Endodermal cell (in vitro differentiated cells): ENCODE results near the gene SYT6. TPM values are rescaled to one million over a fixed set of nuclear protein-coding genes. Genes with fewer than 3 reads are reported as not detected.

ENCODE experiments used
- DNase-seq: peaks from one replicate; pipeline ENCODE4 v3.0.0-alpha.2; 2017
- H3K27ac ChIP-seq: 2 replicates; pipeline ENCODE4 v1.5.1; 2013; ENCODE audit warnings: mild to moderate bottlenecking, low read depth, low read length, moderate library complexity
- H3K27me3 ChIP-seq: 2 replicates; pipeline ENCODE4 v1.6.1; 2013; ENCODE audit warnings: mild to moderate bottlenecking, low read length, moderate library complexity; ENCODE audit not compliant: insufficient read depth, control insufficient read depth, poor library complexity, severe bottlenecking
- H3K36me3 ChIP-seq: 2 replicates; pipeline ENCODE4 v1.7.0; 2013; ENCODE audit warnings: mild to moderate bottlenecking, low read length, moderate library complexity; ENCODE audit not compliant: control insufficient read depth, insufficient read depth
- H3K4me1 ChIP-seq: one replicate; pipeline ENCODE4 v1.7.0; 2013; ENCODE audit warnings: low read length; ENCODE audit not compliant: control insufficient read depth, insufficient read depth
- H3K4me3 ChIP-seq: 2 replicates; pipeline ENCODE4 v1.5.1; 2013; ENCODE audit warnings: mild to moderate bottlenecking, low read length, moderate library complexity
- H3K9ac ChIP-seq: 2 replicates; pipeline ENCODE4 v1.6.1; 2013; ENCODE audit warnings: mild to moderate bottlenecking, low read length, moderate library complexity; ENCODE audit not compliant: poor library complexity, severe bottlenecking; ENCODE audit errors: extremely low read depth
- H3K9me3 ChIP-seq: 2 replicates; pipeline ENCODE4 v1.6.1; 2013; ENCODE audit warnings: mild to moderate bottlenecking, low read length, moderate library complexity; ENCODE audit not compliant: control insufficient read depth
- H3K27ac Mint-ChIP-seq: 2 replicates; pipeline ENCODE4 v1.8.0; 2020; ENCODE audit warnings: mixed read lengths
- H3K27me3 Mint-ChIP-seq: 2 replicates; pipeline ENCODE4 v1.8.0; 2021; ENCODE audit warnings: mild to moderate bottlenecking, mixed read lengths; ENCODE audit not compliant: insufficient read depth
- H3K36me3 Mint-ChIP-seq: 2 replicates; pipeline ENCODE4 v1.8.0; 2020; ENCODE audit warnings: low read depth, mixed read lengths
- H3K4me1 Mint-ChIP-seq: 2 replicates; pipeline ENCODE4 v1.8.0; 2020; ENCODE audit warnings: mixed read lengths
- H3K4me3 Mint-ChIP-seq: 2 replicates; pipeline ENCODE4 v1.8.0; 2020; ENCODE audit warnings: mild to moderate bottlenecking, moderate library complexity, mixed read lengths
- H3K9me3 Mint-ChIP-seq: 2 replicates; pipeline ENCODE4 v1.8.0; 2020; ENCODE audit warnings: mild to moderate bottlenecking, mixed read lengths
- WGBS, 2 experiments: methylation state at CpG; one replicate each; pipeline versions ENCODE4 v1.1.5 to v1.1.7; 2013; ENCODE audit warnings: missing lambda C conversion rate in 2 of 2, mixed read lengths in 1 of 2; ENCODE audit not compliant: insufficient coverage in 1 of 2, insufficient read length in 1 of 2; 5-methylcytosine and 5-hydroxymethylcytosine counted together
- total RNA-seq, 2 donors: library from RNA; stranded (reverse); fragmentation: NEBNext Ultra II Directional in 1 of 2; extraction: Animal tissue kit (Norgen Biotek cat#: 25700) in 1 of 2; gene quantifications; 2 replicates in 1 of 2; 3 replicates in 1 of 2; pipeline ENCODE4 v1.2.1, GENCODE V29; 2021
- TF ChIP-seq, protein P1 (sequence below): fragments of 200-600 bp; sonication (generic); conservative IDR thresholded peaks from 2 replicates; pipeline ENCODE4 v1.5.0; 2021; ENCODE audit warnings: antibody characterized with exemption, mild to moderate bottlenecking

SYT6 gene
- total RNA-seq, 2 donors from 2014 or later, result 1.3 to 4.4 TPM

DNA sequence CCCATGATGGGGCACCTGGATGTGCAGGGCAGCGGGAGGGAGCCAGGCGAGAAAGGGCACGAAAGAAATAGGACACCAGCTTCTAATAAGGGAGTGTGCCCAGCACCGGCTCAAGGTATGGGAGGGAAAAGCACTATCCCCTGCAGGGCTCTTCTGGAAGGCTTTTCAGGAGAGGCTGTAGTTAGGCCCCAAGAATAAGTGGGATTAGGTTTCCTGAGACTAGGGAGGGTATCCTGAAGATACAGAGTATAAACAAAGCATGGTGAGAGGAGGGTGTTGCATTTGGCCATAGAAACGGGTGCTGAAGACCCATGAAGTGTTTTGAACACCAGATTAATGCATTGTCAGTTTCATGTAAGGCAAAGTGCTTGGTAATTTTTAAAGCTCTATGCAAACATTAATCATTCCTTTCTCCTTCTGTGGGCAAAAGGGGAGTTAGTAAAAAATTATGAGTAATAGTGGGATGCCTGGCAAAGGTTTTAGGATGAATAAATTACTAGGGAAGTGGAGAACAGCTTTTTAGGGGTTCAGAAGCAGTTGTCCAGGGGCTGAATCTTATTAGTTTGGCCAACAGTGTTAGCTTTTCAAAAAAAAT, 74.0 kb downstream of the SYT6 start:
- Mint-ChIP-seq H3K4me3 (no peak overlapping the region), H3K27ac (no peak overlapping the region), H3K9me3 (peaks cover 4% of the 10 kb centered on the region), H3K27me3 (peaks cover 98% of the 10 kb centered on the region), H3K4me1 (peaks cover 48% of the 10 kb centered on the region), H3K36me3 (no peaks in the 10 kb centered on the region)
- 49 to 75% methylated on average over 2 to 5 of the region's 5 CpGs for WGBS, 2 experiments
- H3K27me3 ChIP-seq, result peaks cover 100% of the 10 kb centered on the region
- H3K27ac ChIP-seq, result no peak overlapping the region
- no peaks in the 10 kb centered on the region for H3K4me1 ChIP-seq
- TF ChIP-seq, protein P1, sequence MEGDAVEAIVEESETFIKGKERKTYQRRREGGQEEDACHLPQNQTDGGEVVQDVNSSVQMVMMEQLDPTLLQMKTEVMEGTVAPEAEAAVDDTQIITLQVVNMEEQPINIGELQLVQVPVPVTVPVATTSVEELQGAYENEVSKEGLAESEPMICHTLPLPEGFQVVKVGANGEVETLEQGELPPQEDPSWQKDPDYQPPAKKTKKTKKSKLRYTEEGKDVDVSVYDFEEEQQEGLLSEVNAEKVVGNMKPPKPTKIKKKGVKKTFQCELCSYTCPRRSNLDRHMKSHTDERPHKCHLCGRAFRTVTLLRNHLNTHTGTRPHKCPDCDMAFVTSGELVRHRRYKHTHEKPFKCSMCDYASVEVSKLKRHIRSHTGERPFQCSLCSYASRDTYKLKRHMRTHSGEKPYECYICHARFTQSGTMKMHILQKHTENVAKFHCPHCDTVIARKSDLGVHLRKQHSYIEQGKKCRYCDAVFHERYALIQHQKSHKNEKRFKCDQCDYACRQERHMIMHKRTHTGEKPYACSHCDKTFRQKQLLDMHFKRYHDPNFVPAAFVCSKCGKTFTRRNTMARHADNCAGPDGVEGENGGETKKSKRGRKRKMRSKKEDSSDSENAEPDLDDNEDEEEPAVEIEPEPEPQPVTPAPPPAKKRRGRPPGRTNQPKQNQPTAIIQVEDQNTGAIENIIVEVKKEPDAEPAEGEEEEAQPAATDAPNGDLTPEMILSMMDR, result no peak
- no peak overlapping the region for H3K9ac ChIP-seq
- DNase-seq, result no peak
- H3K9me3 ChIP-seq, result peaks cover 8% of the 10 kb centered on the region
- no peaks in the 10 kb centered on the region for H3K36me3 ChIP-seq
- H3K4me3 ChIP-seq, result no peak overlapping the region

DNA sequence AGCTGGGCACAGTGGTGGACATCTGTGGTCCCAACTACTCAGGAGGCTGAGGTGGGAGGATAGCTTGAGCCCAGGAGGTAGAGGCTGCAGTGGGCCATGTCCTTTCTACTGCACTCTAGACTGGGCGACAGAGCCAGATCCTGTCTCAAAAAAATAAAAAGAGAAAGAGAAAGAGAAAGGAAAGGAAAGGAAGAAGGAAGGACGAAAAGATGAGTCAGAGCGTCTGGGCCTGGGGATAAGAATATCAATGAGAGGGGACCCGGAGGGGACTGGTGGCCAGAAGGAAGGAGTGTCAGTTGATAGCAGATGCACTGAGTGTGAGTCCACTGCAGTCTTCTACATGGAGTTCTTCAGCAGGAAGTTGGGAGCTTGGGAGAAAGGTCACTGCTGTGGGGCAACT, 75.6 kb downstream of the SYT6 start:
- H3K27ac Mint-ChIP-seq, result no peak overlapping the region
- Histone ChIP-seq H3K27ac (no peak overlapping the region), H3K4me3 (no peak overlapping the region), H3K9me3 (peaks cover 20% of the 10 kb centered on the region), H3K27me3 (peaks cover 100% of the 10 kb centered on the region), H3K9ac (no peak overlapping the region), H3K36me3 (no peaks in the 10 kb centered on the region), H3K4me1 (no peaks in the 10 kb centered on the region)
- H3K36me3 Mint-ChIP-seq, result no peaks in the 10 kb centered on the region
- WGBS, 2 experiments, result 89 to 100% methylated on average over 4 of the region's 4 CpGs
- TF ChIP-seq, protein P1, result no peak
- no peak overlapping the region for H3K4me3 Mint-ChIP-seq
- peaks cover 98% of the 10 kb centered on the region for H3K27me3 Mint-ChIP-seq
- peaks cover 10% of the 10 kb centered on the region for H3K9me3 Mint-ChIP-seq
- DNase-seq, result no peak
- peaks cover 48% of the 10 kb centered on the region for H3K4me1 Mint-ChIP-seq

DNA sequence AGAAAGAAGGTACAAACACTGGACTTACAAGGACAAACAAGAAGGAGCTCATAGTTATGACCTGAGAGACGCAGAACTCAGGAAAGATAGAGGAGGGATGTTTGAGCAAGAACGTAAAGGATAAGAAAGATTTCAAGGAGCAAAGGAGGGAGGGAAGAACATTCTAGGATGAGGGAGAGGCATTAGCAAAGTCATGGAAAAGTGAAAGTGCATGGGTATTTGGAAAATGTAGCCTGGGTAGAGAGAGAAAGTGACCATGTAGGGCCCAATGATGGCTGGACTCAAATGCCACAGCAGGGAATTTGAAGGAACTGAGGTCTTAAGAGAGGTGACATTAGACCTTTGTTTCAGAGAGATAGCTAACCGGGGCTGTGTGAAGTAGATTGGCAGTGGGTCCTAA, 76.5 kb downstream of the SYT6 start:
- 74 to 83% methylated on average over 3 of the region's 3 CpGs for WGBS, 2 experiments
- Mint-ChIP-seq H3K9me3 (peaks cover 20% of the 10 kb centered on the region), H3K4me3 (no peak overlapping the region), H3K4me1 (peaks cover 41% of the 10 kb centered on the region), H3K27me3 (peaks cover 98% of the 10 kb centered on the region), H3K36me3 (peaks cover 3% of the 10 kb centered on the region), H3K27ac (no peak overlapping the region)
- Histone ChIP-seq H3K4me3 (no peak overlapping the region), H3K9me3 (peaks cover 29% of the 10 kb centered on the region), H3K27ac (no peak overlapping the region), H3K36me3 (no peaks in the 10 kb centered on the region), H3K4me1 (no peaks in the 10 kb centered on the region), H3K9ac (no peak overlapping the region), H3K27me3 (peaks cover 99% of the 10 kb centered on the region)
- TF ChIP-seq, protein P1, result no peak
- no peak for DNase-seq
